NCI-H2107 treated with DMSO at 0.1 percent for 48 hours (cell line): ENCODE measurements around the gene PHF5A.

Experiments used
- DNase-seq: peaks from one replicate; lab custom pipeline; 2025; ENCODE audit not compliant: unreplicated experiment; lab: John Stamatoyannopoulos, UW

PHF5A gene, protein sequence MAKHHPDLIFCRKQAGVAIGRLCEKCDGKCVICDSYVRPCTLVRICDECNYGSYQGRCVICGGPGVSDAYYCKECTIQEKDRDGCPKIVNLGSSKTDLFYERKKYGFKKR

DNA sequence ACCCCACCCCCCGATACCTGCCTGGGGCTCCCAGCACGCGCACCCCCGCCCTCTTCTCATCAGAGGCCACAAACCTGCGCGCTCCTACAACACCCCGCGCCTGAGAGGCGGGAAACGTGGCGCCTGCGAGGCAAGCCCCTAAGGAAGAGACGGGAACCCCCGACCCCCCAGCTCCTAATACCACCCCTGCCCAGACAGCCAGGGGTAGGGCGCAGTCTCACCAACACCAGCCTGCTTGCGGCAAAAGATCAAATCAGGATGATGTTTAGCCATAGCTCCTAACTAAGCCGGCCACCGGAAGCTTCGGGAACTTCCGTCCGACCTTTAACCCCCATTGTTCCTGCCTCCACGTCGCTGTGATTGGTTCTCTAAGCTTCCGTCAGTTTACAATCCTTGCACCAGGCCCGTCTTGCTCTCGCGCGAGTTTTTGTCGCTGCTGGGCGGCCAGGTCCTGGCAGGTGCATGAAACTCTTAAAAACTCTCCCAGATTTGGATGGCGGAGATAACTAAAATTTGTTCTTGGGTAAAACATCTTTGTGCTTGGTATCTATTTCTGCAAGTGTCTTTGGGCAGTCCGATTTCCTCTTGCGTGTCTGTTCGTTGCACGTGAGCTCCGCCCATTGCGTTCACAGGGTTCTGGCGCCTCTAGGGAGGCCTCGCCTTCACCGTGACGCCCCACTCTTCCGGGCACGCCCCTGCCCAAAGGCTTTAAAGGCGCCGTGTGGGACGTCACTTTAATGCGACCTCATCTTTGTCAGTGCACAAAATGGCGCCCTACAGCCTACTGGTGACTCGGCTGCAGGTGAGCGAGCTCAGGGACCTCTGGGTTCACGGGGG is at the start of gene PHF5A, which contains the start of gene ACO2:
Gene PHF5A, minus strand, starts transcription at position 312 of the 837 bp plus-strand sequence. Its CDS starts 39 bp downstream, at position 273.
Gene ACO2, plus strand, starts transcription at position 737 of the 837 bp plus-strand sequence. Its CDS starts 30 bp downstream, at position 767.
- peak; percentile 91 for DNase-seq

DNA sequence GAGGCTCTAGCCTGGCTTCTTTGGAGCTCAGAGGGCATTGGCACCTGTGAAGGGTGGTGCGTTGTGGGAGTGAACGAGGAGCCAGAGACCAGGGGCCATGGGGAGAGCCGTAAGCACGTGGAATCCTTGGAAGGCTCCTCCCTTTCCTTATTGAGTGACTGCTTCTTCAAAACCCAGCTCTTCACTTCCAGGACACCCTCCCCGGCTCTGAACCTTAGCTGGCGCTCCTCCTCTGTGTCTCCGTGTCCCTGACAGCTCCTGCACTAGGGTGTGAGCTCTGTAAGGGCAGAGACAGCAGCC is 49.5 kb upstream of the PHF5A start:
- DNase-seq: no peak

DNA sequence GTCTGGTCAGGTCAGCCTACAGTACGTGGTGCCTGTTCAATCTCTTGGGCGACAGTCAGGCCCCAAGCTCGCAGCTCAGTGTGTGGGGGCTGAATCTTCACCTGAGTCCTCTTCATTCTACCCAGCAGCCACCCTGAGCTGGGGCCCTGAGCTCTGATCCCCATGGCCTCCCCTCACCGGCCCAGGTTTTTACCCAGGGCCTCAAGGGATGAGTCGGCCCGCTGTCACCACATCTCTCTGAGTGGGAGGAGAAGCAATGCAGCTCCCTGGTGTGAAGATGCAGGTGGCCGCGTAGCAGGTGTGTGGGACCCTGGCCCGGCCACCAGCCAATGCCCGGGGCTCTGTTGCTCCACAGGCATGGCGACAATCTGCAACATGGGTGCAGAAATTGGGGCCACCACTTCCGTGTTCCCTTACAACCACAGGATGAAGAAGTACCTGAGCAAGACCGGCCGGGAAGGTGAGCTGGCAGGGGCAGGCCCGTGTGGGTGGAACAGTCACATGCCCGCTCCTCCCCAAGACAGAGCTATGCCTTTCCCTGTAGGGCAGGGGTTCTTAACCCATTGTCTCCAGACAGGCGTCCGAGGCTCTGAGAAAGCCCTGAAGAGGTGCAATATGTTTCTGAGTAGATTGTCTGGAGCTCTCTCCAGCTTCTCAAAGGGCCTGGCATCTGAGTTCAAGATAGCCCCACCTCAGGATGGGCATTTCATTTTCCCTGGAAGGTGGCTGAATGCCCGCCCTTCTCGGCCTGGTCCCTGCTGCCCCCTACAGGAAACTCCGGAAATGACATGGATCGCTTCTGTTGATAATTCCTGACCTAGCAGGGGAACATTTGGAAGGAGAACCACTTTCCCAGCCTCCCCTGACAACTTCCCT is 48.9 kb upstream of the PHF5A start:
- peak; percentile 27 for DNase-seq

DNA sequence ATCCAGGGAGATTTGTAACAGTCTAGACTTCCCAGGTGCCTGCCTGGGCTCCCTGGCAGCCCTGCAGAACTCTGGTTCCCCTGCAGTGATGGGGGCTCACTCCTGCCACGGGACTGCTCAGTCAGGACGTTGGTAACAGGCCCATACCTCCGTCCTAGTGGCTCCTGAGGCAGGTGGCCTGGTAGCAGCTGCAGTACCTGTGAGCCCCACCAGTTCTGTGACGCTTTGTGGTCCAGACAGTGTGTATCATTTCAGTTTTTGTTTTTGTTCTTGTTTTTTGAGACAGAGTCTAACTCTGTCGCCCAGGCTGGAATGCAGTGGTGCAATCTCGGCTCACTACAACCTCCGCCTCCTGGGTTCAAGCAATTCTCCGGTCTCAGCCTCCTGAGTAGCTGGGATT is 48.0 kb upstream of the PHF5A start:
- no peak for DNase-seq

DNA sequence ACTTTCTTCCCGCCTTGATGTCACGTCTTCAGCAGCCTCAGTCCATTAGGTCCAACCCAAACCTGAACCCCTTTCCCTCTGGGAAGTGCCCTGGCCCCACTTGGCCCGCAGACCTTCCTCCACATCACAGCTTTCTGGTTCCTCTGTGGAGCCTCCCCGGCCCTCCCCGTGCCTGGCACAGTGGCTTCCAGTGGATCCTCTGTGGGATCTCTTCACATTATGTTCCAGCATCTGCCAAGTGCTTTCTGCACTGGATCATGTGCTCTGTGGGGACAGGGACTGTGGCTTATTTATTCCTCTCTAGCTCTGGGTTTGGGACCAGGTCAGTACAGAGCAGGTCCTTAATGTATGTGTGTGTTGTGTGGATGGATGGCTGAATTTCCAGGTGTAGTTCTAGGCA is 44.9 kb upstream of the PHF5A start:
- no peak for DNase-seq

DNA sequence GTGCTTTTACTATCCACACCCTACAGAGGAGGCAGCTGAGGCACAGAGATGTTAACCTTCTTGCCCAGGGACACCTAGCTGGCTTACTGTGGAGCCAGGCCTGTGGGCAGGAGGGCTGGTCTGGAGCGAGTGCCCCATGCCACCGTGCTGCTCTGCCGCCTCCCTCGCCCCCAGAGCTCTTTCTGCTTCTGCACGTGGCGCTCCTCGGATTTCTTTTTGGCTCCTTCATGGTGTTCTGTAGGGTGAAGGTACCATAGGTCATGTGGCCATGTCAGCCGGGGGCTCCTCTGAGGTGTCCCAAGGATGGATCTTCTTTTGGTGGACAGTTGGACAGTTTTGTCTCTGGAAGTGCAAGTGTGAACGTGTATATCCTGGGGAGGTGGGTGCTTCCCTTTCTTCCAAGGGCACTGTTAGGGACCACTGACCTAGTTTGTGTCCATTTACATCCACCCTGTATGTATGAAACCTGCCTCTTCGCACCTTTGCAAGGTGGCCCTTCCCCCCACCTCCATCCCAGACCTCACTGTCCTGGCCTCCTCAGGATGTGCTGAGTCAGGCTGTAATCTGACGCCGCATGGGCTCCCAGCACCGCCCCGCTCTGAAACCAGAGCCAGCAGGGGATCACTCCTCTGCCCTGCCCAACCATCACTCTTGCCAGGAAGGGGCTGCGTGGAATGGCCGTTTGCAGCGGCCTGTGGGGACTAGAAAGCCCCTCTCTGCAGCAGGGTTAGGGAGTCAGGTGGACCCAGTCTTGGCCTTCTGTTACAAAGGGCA is 44.1 kb upstream of the PHF5A start:
- DNase-seq: peak; percentile 27

DNA sequence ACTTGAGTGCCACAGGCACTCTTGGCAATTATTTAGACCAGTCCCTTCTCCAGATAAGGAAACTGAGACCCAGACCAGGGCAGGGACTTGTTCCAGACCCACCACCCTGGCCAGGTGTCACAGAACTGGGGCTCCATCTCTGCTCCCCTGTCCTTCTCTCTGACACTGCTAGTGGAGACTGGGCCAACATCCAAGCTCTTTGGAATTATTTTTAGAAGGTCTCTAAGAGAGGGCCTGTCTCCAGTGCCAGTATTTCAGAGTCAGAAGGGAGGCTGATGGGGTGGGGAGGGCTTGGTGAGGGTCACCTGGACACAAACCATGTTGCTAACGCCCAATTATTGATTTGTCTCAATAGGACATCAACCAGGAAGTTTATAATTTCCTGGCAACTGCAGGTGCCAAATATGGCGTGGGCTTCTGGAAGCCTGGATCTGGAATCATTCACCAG is 43.1 kb upstream of the PHF5A start:
- no peak for DNase-seq

DNA sequence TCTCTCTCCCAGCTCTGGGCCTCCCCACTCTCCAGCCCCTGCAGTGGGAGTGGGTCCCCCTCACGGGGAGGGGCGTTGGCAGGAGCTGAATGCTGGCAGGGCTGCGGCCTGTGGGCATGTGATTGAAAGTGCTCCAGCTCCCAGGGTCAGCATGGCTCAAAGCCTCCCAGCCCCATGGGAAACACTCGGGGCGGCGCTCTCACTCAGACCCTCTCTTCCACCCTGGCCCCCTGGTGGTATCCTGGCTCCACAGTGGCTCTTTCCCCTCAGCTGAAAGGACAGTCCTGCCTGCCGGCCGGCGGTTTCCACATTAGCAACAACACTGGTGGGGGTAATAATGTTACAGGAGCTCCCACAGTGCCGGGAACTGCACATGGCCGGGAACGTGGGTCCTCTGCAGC is 40.3 kb upstream of the PHF5A start:
- DNase-seq: no peak

DNA sequence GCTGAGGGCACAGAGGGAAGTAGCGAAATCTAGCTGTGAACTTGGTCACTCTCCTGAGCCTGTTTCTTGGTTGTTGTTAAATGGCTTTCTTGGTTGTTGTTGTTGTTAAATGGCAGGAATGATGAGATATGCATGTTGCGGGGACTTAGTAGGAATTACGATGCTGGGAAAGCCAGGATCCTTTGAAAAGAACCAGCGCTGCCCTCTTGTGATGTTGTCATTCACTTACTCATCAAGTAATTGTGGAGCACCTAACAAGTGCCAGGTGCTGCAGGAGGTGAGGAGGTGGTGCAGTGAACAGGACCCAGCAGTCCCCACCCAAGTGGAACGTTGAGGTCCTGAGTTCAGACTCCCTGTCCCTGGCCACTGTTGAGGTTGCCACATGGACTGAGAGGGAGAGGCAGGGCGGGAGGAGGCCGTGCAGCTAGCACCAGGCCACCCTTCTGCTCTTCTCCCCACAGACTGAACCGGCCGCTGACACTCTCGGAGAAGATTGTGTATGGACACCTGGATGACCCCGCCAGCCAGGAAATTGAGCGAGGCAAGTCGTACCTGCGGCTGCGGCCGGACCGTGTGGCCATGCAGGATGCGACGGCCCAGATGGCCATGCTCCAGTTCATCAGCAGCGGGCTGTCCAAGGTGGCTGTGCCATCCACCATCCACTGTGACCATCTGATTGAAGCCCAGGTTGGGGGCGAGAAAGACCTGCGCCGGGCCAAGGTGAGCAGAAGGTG is 39.0 kb upstream of the PHF5A start:
- no peak for DNase-seq

DNA sequence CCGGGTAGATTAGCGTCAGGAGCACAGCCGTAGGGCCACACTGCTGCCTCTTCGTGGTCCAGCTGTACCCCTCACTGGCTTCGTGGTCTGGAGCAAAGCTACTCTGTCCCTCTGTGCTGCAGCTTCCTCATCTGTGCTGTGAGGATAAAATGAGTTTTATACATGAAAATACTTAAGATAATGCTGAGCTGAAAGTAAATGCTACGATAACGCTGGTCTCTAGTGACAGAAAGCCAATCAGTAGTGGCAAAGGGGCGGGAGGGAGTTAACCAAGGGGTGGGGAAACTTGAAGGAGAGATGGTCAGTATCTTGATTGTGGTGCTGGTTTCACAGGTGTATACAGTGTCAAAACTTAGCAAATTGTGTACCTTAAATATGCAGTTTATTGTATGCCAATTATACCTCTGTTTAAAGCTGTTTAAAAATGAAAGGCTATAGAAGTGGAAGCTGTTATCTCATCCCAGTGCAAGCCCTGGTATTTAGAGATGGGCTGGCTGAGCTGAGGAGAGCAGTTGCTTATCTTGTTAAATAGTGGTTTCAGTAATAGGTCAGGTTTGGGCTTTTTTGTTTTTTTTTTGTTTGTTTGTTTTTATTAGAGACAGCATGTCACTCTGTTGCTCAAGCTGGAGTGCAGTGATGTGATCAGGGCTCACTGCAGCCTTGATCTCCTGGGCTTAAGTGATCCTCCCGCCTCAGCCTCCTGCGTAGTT is 37.2 kb upstream of the PHF5A start:
- no peak for DNase-seq

DNA sequence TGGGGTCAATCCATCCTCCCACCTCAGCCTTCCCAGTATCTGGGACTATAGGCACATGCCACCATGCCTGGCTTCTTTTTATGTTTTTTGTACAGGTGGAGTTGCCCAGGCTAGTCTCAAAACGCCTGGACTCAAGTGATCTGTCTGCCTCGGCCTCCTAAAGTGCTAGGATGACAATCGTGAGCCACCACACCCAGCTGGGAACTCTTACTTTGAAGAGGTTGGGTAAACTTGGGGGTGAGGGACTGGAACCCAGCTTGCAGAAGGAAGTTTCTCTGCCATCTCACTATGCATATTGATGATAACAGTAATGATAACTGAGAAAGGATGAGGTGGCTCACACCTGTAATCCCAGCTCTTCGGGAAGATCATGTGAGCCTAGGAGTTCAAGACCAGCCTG is 36.3 kb upstream of the PHF5A start:
- DNase-seq: no peak

DNA sequence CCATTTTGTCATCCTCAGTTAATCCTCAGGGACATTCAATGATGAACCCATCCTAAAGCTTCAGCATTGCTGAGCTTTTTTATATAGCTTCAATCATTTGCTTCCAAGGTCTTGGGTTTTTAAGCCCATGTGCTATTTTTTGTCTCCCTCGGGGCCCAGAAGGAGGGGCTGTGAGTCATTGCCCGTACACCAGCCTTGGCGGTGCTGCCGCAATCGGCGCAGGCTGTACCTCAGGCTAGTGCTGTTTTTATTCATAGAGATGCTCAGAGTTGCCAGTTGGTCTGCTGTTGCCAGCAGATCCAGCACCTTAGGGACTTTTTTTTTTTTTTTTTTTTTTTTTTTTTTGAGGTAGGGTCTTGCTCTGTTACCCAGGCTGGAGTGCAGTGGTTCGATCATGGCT is 35.9 kb upstream of the PHF5A start:
- no peak for DNase-seq

DNA sequence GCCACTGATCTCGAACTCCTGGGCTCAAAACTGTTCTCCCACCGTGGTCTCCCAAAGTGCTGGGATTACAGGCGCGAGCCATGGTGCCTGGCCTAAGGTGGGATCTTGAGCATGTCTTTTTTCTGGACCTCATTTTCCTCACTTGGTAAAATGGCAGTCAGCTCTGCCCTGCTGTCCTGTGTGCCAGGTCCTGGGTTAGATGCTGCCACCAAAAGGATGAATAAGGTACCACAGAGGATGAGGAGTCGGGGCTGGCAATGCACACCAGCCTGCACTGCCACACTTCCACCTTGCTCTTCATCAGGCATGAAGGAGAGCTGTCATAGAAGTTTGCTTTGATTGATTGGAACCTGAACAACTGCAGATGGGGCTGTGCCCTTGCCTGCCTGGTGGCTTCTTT is 32.7 kb upstream of the PHF5A start:
- DNase-seq: no peak

DNA sequence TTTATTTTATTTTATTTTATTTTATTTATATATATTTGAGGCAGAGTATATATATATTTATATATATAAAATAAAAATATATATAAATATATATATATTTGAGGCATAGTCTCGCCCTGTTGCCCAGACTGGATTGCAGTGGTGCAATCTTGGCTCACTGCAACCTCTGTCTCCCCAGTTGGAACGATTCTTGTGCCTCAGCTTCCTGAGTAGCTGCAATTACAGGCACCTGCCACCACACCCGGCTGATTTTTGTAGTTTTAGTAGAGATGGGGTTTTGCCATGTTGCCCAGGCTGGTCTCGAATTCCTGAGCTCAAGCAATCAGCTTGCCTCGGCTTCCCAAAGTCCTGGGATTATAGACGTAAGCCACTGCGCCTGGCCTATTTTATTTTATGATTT is 31.8 kb upstream of the PHF5A start:
- no peak for DNase-seq

DNA sequence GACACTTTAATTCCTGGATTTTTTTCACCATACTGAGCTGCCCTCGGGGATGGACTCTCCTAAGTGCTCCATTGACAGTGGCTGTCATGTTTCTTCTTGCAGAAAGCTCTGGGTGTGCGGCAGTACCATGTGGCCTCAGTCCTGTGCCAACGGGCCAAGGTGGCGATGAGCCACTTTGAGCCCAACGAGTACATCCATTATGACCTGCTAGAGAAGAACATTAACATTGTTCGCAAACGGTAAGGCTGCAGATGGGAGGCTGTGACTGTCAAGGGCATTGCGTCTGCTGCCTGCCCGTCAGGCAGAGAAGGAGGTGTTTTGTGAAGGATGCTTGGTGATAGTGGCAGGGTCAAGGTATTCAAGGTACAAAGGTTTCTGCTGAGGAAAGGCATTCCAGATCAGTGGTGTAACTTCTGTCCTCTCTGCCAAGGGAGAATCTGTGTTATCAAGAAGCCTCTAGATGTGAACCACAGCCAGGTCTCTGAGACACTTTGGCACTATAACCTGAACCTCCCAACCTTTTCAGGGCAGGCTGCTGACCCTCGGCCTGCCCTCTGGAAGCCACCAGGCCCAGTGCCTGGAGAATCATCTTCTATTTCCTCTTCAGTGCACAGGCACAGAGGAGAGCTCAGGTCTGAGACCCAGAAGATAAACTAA is 31.3 kb upstream of the PHF5A start:
- no peak for DNase-seq

DNA sequence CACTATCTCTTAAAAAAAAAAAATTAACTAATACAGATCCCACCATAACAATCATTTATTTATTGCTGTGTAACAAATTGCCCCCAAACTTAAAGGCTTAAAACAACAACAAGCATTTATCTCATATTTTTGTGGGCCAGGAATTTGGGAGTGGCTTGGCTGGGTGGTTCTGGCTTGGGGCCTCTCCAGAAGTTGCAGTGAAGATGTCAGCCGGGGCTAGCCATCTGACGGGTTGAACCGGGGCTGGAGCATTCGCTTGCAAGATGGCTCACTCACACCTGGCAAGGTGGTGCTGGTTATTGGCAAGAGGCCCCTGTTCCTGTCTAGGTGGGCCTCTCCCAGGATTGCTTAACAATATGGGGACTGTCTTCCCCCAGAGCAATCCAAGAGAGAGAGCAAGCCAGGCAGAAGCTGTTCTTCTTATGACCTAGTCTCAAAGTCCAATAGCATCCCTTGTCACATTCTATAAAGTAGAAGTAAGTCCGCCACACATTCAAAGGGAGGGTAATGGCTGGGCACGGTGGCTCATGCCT is 29.9 kb upstream of the PHF5A start:
- no peak for DNase-seq

DNA sequence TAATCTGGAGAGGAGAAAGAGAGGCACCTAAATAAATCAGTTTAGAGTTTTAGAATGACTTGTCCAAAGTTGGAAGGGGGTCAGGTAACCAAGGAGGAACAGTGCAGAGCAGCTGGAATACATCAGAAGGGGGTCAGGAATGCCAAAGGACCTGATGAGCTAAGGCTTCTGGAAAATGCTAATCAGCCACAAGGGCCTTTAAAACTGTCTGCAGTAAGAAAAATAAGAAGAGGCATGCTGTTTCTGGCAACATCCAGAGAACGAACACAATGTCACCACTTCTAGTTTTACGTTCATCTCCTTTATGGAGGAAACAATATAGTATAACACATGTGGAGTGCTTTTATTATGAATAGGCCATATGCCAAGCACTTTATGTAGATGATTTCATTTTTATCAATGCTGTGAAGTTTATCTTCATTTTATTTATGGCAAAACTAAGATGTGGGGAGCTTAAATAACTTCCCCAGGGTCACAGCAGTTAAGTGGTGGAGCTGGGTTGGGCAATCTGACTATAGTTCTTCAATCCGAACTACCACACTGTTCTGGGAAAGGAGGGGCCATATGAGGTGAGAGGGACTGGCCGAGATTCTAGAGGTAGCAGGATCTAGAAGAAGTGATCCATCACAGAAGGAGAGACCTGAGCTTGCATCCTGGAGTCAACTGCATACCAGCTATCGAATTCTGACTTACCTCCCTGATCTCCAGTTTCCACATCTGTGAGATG is 23.0 kb upstream of the PHF5A start:
- DNase-seq: no peak

DNA sequence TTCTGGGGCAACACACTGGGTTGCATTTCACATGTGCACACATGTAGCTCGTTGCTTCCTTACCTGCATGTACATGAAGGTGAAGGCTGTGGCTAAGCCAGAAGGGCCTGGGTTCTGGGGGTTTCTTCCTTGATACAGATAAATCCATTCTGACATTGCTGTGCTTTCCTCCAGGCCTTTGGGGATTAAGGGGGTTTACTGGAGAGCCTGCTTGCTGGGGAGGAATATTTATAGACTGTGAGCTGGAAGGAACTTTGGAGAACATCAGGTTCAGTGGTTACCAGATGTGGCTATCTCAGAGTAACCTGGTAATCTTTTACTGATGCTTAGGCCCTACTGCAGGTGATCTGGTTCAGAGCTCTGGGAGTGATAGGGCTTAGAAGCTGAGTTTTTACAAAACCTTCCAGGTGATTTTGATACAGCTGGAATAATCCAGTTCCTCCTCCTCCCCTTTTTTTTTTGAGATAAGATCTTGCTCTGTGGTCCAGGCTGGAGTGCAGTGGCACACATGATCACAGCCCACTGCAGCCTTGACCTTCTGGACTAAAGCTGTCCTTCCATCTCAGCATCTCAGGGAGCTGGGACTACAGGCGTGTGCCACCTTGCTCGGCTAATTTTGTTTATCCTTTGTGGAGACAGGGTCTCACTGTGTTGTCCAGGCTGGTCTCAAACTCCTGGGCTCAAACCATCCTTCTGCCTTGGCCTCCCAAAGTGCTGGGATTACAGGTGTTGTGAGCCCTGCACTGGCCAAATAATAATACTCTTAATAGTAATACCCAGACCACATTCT is 20.3 kb upstream of the PHF5A start:
- DNase-seq: no peak
